CD4-positive, alpha-beta T cell treated with Interleukin-1 beta for 1 hour (primary cell): Measurements from ENCODE around the gene SLC38A11.
"Not testable (repeated sequence)": the region's sequence is repeated elsewhere in the genome, so short reads cannot be mapped to it uniquely, and the experiment has no call there.

Experiments
- DNase-seq, 2 donors: peaks; one replicate each; pipeline ENCODE4 v3.0.0-alpha.2; 2020 to 2022

The SLC38A11 gene, protein sequence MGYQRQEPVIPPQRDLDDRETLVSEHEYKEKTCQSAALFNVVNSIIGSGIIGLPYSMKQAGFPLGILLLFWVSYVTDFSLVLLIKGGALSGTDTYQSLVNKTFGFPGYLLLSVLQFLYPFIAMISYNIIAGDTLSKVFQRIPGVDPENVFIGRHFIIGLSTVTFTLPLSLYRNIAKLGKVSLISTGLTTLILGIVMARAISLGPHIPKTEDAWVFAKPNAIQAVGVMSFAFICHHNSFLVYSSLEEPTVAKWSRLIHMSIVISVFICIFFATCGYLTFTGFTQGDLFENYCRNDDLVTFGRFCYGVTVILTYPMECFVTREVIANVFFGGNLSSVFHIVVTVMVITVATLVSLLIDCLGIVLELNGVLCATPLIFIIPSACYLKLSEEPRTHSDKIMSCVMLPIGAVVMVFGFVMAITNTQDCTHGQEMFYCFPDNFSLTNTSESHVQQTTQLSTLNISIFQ

DNA sequence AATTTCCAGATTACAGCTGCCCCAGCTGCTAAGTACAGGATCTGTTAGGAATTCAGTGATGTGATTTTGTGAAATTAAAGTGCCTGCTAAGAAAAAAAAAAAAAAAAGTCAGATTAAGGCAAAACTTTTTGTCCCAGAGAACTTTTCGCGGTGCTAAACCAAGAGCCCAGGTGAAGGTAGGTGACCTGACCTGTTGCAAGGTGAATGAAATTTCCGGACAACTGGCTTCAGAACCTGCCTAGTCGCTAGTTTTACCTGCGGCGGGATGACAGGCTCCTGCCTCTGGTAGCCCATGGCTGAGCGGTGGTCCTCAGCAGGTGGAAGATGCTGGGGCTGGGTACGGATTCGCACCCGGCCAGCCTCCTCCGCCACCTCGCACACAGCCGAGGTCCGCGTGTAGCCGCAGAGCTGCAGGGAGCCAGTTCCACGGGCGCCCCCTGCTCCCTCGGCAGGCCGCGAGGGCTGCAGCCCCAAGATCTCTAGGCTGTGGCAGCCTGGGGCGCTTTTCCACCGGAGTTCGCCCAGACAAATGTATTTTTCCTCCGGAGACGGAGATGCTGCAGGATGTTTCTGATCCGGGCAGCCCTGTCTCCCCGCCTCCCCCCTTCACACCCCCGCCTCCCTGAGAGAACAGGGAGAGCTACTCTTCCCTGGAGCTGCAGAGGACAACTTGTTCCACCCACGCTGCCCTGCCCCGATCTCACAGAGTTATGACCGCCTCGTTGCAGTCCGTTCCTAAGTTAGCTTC is at the start of gene SLC38A11:
SLC38A11 (minus strand) TSS at position 572 of the 748 bp plus-strand sequence; CDS start at position 294, 278 bp downstream.
- DNase-seq, result no peak

DNA sequence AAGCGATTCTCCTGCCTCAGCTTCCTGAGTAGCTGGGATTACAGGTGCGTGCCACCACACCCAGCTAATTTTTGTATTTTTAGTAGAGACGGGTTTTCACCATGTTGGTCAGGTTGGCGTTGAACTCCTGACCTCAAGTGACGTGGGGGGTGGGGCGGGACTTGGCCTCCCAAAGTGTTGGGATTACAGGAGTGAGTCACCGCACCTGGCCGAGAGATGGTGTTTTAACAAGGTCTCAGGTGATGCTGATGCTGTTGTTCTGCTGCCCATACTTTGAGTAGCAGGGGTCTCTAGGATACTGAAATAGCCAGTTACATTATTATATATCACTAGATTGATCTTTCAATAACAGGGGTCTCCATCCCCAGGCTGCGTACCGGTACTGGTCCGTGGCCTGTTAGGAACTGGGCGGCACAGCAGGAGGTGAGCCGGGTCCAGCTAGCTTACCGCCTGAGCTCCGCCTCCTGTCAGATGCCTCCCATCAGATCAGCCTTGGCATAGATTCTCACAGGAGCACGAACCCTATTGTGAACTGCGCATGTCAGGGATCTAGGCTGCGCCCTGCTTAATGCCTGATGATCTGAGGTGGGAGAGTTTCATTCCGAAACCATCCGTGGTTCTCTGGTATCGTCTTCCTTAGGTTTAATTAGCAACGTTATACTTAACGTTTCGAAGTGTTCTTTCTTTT is 48.3 kb upstream of the SLC38A11 start:
- no peak for DNase-seq

DNA sequence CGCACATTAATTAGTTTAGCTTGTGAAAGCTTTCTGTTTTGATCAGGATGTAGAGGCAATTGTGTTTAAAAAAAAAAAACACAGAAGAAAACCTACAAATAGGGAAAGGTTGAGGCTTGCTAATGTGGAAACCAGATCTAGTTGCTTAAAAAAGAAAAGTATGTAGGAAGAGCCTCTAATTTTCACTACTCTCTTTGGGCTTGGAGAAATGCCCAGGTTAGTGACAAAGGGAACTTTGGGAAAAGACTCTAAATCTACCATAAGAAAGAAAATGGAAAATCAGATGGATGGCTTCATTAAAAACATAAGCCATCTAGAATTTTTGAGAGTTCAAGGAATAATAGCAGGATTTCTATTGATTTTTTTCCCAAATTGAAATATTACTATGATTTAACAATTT is 47.3 kb upstream of the SLC38A11 start:
- no peak for DNase-seq

DNA sequence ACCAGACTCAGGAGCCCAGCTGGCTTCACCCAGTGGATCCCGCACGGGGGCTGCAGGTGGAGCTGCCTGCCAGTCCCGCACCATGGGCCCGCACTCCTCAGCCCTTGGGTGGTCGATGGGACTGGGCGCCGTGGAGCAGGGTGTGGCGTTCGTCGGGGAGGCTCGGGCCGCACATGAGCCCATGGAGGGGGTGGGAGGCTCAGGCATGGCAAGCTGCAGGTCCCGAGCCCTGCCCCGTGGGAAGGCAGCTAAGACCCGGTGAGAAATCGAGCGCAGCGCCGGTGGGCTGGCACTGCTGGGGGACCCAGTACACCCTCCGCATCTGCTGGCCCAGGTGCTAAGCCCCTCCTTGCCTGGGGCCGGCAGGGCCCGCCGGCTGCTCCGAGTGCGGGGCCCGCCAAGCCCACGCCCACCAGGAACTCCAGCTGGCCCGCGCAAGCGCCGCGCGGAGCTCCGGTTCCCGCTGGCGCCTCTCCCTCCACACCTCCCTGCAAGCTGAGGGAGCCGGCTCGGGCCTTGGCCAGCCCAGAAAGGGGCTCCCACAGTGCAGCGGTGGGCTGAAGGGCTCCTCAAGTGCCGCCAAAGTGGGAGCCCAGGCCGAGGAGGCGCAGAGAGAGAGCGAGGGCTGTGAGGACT is 39.5 kb upstream of the SLC38A11 start:
- not testable (repeated sequence) for DNase-seq

DNA sequence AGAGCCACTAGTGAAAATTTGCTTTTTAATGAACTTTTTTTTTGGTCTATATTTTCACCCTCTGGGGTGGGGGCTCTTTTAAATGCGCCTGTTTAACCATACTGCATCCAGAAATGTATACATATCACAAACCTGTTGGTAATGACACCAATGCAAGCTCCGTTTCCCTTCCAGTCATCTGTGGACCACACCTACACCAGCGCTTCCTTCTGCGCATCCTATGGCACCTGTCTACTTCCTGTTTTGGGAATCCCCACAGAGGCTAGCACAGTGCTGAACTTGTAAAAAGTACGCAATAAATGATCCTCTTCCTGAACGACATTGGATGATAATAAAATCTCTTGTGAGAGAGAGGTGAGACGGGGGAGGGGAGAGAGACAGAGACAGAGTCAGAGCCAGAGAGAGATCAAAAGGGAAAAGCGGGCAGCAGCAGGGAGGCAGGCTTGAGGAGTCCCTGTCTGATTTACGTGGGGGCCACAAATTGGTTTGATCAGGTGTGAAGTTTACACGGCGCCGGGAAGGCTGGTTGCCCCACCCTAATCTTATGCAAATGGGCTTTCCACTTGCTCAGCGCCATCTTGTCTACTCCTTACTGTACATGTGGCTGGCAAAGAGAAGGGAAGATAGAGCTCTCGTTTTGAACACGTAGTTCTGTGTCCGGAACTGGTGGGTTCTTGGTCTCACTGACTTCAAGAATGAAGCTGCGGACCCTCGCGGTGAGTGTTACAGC is 38.1 kb upstream of the SLC38A11 start:
- no peak for DNase-seq

DNA sequence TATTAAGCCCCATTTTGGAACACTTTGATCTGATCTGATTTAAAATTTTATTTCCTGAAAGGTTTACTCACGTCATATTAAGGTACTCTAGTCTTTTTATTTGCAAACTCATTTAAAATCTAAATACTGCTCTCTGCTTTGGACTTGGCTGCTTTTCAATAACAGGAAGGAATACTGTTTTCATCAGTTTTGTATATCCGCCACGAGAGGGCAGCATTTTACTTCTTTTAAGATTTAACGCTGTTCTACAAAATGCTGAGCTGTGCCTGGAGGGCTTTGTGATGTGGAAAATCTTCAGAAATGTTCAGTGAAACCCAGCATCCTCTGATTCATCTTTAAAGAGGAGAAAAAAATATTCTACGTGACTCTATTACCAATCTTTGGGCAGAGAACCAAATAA is 37.5 kb upstream of the SLC38A11 start:
- DNase-seq, result peak; percentile 41

DNA sequence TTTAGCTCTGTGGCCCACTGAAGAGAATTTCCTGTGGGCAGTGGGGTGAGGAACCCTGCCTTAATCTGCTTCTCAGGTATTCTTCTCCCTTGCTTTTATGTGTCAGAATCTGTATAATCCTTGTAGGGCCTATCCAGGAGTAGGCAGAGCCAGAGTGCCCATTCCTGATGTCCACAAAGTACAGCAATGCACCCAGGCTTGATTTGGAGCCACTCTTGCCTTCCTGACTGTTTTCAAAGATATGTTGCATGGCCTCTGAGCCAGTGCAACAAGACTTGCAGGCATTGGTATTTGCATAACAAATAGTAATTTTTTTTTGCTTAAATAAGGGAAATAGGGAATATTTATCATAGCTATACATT is 36.7 kb upstream of the SLC38A11 start:
- DNase-seq, result not testable (repeated sequence)

DNA sequence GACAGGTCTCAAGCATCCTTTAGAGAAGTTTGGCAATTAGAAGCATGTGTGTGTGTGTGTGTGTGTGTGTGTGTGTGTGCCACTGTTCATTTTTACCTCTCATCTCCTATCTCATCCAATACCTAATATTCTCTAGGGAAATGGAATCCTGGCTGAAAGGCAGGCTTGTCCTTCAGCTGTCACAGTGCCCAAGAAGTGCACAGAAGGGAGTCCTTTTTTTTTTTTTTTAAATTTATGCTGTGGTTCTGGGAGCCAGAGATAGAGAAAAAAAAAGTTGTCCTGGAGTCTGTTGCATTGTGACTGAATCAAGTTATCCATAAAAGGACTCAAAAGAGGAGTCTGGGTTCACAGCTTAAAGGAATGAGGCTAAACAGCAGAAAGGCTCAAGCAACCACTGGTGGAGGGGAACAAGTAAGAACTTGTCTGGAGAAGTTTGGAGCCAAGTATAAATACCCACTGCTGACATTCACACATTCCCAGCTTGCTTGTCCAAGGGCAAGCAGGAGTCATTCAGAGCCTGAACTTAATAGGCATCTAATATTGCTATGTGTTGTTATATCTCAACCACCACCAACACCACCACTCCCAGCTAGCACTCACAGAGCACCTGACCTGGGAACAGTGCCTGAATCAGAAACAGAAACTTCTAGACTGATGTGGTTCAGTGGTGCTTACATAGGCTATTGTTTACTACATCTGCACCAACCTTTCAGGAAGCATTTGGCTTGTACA is 36.2 kb upstream of the SLC38A11 start:
- DNase-seq, result peak in 1 of 2 donors; percentile 10

DNA sequence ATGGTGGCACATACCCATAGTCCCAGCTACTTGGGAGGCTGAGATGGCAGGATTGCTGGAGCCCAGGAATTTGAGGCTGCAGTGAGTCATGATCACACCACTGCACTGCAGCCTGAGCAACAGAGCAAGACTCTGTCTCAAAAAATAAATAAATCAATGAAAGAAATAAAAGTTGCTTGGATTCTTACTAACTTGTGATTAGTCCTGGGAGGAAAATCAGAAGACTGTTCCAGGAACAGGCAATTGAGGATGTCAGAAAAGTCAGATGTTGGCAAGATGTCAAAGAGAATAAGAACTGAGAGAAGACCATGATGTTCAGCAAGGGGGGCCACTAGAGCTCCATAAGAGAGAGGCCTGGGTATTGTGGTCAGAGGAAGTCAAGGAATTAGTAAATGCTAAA is 35.6 kb upstream of the SLC38A11 start:
- DNase-seq, result not testable (repeated sequence)

DNA sequence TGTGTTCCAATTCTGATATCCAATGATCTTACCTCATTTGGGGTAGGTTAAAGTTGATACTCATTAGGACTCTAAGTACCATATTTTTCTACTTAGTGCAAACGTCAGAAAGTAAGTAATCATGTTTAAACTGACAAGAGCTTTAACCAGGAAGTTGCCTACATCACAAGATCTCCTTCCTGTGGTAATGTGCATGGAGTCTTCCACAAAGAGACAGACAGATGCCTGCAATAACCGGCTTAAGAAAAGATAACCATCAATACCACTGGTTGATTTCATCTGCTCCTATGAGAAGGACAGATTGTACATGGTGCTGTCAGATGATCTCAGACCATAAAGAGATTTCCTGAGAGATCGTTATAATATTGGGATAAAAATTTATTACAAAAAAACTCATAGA is 33.5 kb upstream of the SLC38A11 start:
- DNase-seq, result not testable (repeated sequence)

DNA sequence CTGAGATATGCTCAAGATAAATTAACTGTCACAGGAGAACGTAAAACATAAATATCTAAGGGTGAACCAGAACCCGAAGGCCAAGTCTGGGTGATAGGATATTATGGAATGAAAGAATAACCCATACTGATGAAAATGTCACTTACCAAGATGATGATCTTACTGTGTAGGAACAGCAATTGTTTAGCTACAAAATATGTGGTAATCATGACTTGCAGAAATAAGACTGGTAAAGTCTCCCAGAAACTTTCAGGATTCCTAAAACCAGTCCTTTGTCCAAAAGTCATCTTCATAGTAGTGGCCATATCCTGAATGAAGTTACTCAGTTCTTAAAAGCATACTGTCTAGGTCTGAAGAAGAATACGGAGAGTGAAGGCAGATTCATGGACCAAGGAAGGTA is 30.7 kb upstream of the SLC38A11 start:
- not testable (repeated sequence) for DNase-seq

DNA sequence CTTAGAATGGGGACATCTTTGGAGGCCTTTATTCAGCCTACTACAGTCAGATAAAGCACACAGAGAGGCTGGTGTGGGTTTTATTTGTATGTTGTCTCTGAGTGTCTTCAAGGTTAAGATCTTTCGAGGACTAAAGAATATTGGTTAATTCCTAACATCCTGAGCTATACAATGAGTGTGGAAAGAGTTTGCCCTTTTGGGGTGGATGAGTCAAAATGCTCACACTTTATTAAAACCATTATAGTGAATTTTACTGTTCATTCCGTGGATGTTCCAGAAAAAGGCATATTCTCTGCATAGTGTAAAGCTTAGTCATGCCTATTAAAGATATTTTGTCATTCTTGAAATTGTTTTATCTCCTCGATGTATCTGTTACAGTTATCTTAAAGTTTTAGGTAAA is 29.1 kb upstream of the SLC38A11 start:
- DNase-seq, result no peak

DNA sequence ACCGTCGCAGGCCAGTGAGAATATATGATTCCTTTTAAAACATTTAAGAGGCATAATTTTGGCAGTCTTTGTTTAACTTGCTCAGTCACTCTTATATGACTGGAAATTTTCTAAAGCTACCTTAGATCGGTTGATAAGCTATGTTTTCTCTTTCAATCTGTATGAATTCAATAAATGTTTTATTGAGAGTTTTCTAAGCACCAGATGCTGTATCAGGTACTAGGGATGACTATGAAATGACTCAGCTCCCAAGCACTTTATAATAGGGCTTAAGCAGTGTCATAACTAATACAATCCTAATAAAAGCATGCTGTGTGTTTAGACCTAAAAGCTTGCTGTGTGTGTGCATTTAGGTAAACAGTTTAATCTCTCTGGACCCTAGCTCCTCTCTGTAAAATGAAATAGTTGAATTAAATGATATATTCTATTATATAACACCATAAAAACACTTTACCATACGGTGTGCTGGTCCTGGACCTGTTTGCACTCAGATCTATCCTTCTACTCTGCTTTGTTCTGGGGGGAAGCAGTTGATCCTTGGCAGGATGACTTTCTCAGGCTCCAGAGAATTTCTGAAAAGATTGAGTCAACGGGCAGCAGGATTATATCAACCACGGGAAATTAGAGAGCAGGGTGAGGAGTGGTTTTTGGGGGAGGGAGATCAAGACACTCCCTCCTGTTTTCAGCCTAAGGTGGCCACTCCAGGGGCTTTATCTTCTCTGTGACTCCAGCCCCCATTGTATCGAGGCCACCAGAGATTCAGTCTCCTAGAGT is 26.1 kb upstream of the SLC38A11 start:
- no peak for DNase-seq

DNA sequence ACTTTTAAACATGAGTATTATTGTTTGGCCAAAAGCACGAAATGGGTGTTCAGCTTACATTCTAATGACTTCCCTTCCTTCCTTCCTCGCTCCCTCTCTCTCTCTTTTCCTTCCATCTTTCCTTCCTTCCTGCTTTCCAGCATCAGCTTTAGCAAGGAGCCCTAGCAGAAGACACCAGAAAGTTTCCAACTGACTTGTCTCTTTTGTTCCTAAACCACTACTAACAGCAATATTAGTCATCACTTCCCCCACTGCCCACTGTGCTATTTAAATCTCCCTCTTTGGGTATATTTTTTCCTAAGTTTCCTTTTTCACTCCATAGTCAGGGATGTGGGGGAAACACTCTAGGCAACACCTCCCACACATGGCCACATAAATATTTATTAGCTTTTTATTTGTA is 25.4 kb upstream of the SLC38A11 start:
- DNase-seq, result not testable (repeated sequence)

DNA sequence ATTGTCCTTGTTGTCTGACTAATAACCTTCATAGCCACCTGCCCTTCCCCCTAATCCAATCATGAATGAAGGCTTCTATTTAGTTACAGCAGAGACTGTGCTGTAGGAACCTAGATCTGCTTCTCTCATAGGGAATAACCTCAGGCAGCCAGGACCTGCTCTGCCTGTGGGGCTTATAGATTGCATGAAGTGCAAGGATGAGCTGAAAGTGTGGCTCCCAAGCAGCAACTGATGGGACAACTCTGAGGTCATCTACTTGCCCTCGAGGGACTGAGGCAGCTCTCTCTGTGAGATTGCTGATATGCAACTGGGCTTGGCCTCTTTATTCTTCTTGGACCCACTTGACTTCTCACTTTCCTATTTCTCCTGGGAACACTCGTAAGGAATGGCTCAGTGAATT is 23.8 kb upstream of the SLC38A11 start:
- DNase-seq, result no peak

DNA sequence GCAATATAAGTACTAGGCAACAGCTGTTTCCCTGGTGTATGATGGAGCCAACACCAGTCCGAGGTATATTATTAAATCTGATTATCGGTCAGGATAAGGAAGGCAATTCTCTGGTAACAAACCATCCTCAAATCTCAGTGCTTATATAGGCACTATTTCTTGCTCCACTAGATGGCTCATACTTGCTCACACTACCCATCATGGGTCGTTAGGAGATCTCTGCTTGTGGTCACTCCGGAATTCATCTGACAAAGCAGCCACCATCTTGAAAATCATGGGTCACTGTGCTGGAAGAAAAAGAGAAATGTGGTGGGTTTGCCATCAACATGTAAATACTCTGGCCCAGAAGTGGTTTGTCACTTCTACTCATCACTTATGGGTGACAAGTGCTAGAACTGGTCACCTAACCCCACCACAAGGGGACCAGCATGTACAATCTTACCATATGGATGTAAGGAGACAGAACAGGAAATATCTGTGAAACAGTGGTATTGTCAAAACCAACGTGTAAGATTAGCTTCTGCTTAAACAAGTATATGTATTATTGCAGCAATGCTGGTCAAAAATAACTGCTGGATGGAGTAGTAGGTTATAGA is 21.6 kb upstream of the SLC38A11 start:
- DNase-seq, result not testable (repeated sequence)

DNA sequence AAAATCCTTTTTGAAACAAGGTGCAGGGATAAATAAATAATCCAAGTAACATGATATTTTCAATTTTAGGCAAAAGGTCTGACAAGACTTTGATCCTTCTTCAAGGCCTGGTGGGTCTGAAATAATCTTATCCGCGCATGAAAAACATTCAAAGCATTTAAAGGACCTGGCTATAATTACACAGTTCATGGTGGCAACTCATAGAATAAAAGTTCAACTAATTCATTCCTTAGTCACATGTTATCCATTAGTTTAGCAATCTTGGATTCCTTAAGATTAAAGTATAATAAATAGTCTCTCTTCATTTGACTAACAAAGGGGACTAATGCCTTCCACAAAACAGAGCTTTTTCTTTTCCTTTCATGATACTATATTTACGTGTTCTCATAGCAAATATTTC is 21.0 kb upstream of the SLC38A11 start:
- no peak for DNase-seq

DNA sequence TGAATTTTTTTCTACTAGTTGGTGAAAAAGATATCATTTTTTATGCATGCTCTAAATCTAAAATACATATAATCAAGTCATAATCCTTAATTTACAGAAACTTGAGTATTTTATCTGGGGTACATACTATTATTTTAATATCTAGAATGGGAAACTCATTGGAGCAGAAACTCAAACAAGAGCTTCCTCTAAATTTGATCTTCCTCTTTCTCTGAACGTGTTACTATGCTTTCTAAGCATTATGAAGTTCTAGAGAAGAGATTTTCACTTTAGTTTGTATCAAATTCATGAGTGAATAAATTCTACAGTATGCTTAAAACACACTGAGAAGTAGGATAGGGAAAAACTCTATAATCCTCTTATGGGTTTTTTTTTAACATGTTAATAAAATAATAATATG is 20.6 kb upstream of the SLC38A11 start:
- no peak for DNase-seq

DNA sequence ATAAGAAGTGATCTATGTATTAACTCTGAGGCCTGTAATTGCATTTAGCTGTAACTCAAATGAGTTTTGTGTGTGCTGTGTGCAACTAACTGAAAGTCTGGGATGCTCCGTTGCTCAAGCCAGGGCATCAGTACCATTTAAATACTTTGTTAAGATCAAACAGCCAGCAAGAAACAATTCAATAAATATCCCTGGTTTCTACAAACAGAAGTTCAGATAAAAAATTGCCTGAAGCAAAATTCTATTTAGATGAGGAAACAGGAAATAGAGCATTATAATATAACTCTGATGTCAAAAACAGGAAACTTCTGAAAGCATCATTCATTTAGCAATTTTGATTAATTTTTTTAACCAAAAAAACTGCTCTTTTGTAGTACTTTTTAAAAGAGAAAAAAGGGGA is 18.9 kb upstream of the SLC38A11 start:
- DNase-seq, result no peak

DNA sequence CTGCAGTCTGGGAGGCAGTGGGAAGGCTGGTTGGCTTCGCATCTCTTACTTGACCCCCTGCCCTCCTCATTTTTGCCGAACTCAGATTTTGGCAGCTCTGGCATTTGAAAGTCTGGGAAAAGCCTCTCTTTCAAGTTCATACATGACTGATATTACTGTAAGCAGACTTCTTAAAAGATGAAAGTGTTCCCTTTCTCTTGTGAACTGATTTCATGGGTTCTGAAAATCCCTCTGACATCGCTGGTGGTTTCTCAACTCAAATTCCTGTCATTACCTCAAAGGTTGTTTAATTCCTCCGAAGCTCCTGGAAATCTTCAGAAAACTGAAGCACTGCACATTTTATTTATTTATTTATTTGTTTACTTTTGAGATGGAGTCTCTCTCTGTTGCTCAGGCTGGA is 16.9 kb upstream of the SLC38A11 start:
- DNase-seq, result no peak
